HFFc6 (cell line): Measurements from ENCODE around the gene MFSD1. TPM values are rescaled to one million over a fixed set of nuclear protein-coding genes. Genes with fewer than 3 reads are reported as not detected.
A peak's percentile ranks its signal among the peaks of the same experiment; 100 is the strongest.
"Not testable (repeated sequence)": the region's sequence is repeated elsewhere in the genome, so short reads cannot be mapped to it uniquely, and the experiment has no call there.

ENCODE experiments used
- DNase-seq: peaks from one replicate; pipeline ENCODE4 v3.0.0-alpha.2; 2018
- H3K27ac Mint-ChIP-seq: 2 replicates; pipeline ENCODE4 v1.8.0; 2020; ENCODE audit warnings: mild to moderate bottlenecking, mixed read lengths
- H3K27me3 Mint-ChIP-seq: 2 replicates; pipeline ENCODE4 v1.8.0; 2021; ENCODE audit warnings: mild to moderate bottlenecking, moderate library complexity, mixed read lengths; ENCODE audit not compliant: insufficient read depth
- H3K36me3 Mint-ChIP-seq: 2 replicates; pipeline ENCODE4 v1.8.0; 2021; ENCODE audit warnings: low read depth, mixed read lengths
- H3K4me1 Mint-ChIP-seq: 2 replicates; pipeline ENCODE4 v1.8.0; 2020; ENCODE audit warnings: low read depth, mixed read lengths
- H3K4me3 Mint-ChIP-seq: 2 replicates; pipeline ENCODE4 v1.8.0; 2020; ENCODE audit warnings: mild to moderate bottlenecking, moderate library complexity, mixed read lengths
- H3K9me3 Mint-ChIP-seq: 2 replicates; pipeline ENCODE4 v1.8.0; 2020; ENCODE audit warnings: mild to moderate bottlenecking, mixed read lengths
- total RNA-seq, 6 experiments: library from RNA; stranded (reverse); fragmentation: NEBNext Ultra II Directional; extraction: Animal tissue kit (Norgen Biotek cat#: 25700); gene quantifications; 2 replicates in 1 of 6; 3 replicates in 5 of 6; pipeline ENCODE4 v1.2.3, GENCODE V29; 2021
- TF ChIP-seq, protein P1 (sequence below): fragments of 200-600 bp; sonication (generic); IDR thresholded peaks from 2 replicates; pipeline ENCODE4 v1.5.0; 2021; ENCODE audit warnings: antibody characterized with exemption, mild to moderate bottlenecking

MFSD1 gene
- total RNA-seq, 6 experiments from 2014 or later, result 61.6 to 75.4 (median 68.8) TPM

DNA sequence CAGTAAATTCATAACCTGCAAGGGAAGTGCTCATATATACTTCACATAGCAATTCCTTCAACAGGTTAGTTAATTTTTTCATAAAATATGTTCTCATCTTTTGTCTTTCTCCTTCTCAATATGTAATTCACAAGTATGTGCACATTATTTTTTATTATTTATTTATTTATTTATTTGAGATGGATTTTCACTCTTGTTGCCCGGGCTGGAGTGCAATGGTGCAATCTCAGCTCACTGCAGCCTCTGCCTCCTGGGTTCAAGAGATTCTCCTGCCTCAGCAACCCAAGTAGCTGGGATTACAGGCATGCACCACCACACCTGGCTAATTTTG is 10.3 kb upstream of the MFSD1 start:
- Mint-ChIP-seq H3K9me3 (peaks cover 11% of the 10 kb centered on the region; the same call in 1 of the 2 replicates), H3K27ac (peak overlapping the region; percentile 53; the same call in 1 of the 2 replicates), H3K4me3 (peak overlapping the region; percentile 86), H3K4me1 (peaks cover 50% of the 10 kb centered on the region)
- TF ChIP-seq, protein P1, sequence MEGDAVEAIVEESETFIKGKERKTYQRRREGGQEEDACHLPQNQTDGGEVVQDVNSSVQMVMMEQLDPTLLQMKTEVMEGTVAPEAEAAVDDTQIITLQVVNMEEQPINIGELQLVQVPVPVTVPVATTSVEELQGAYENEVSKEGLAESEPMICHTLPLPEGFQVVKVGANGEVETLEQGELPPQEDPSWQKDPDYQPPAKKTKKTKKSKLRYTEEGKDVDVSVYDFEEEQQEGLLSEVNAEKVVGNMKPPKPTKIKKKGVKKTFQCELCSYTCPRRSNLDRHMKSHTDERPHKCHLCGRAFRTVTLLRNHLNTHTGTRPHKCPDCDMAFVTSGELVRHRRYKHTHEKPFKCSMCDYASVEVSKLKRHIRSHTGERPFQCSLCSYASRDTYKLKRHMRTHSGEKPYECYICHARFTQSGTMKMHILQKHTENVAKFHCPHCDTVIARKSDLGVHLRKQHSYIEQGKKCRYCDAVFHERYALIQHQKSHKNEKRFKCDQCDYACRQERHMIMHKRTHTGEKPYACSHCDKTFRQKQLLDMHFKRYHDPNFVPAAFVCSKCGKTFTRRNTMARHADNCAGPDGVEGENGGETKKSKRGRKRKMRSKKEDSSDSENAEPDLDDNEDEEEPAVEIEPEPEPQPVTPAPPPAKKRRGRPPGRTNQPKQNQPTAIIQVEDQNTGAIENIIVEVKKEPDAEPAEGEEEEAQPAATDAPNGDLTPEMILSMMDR, result peak; percentile 55
- DNase-seq, H3K27me3 Mint-ChIP-seq, H3K36me3 Mint-ChIP-seq: not testable (repeated sequence)

DNA sequence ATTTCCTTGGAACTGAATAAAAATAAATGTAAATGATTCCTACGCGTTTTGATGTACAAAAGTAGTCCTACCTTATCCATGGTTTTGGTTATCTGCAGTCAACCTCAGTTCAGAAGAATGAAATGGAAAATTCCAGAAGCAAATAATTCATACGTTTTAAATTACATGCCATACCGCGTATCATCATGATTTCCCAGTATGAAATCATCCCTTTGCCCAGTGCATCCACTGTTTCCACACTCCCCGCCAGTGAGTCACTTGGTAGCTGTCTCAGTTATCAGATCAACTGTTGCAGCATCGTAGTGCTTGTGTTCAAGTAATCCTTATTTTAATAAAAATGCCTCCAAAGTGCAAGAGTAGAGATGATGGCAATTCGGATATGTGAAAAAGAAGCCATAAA is 9.1 kb upstream of the MFSD1 start:
- peaks cover 50% of the 10 kb centered on the region for H3K4me1 Mint-ChIP-seq
- H3K27ac Mint-ChIP-seq, result peak overlapping the region; percentile 77
- H3K36me3 Mint-ChIP-seq, result no peaks in the 10 kb centered on the region
- DNase-seq, result peak; percentile 87
- H3K27me3 Mint-ChIP-seq, result no peaks in the 10 kb centered on the region
- H3K4me3 Mint-ChIP-seq, result peak overlapping the region; percentile 61
- peaks cover 11% of the 10 kb centered on the region; the same call in 1 of the 2 replicates for H3K9me3 Mint-ChIP-seq
- TF ChIP-seq, protein P1, result no peak

GRCh38 chr3:158794206-158794605 is 7.6 kb upstream of the MFSD1 start:
- TF ChIP-seq, protein P1, result no peak
- Mint-ChIP-seq H3K36me3 (no peaks in the 10 kb centered on the region), H3K27me3 (no peaks in the 10 kb centered on the region), H3K4me3 (no peak overlapping the region), H3K4me1 (peaks cover 38% of the 10 kb centered on the region), H3K9me3 (peaks cover 11% of the 10 kb centered on the region; the same call in 1 of the 2 replicates), H3K27ac (no peak overlapping the region)
- DNase-seq, result no peak

GRCh38 chr3:158794936-158795518 is 6.8 kb upstream of the MFSD1 start:
- Mint-ChIP-seq H3K27ac (no peak overlapping the region), H3K27me3 (no peaks in the 10 kb centered on the region), H3K36me3 (no peaks in the 10 kb centered on the region), H3K4me3 (no peak overlapping the region), H3K9me3 (peaks cover 11% of the 10 kb centered on the region; the same call in 1 of the 2 replicates), H3K4me1 (peaks cover 32% of the 10 kb centered on the region)
- TF ChIP-seq, protein P1, result peak; percentile 84
- peak; percentile 54 for DNase-seq

DNA sequence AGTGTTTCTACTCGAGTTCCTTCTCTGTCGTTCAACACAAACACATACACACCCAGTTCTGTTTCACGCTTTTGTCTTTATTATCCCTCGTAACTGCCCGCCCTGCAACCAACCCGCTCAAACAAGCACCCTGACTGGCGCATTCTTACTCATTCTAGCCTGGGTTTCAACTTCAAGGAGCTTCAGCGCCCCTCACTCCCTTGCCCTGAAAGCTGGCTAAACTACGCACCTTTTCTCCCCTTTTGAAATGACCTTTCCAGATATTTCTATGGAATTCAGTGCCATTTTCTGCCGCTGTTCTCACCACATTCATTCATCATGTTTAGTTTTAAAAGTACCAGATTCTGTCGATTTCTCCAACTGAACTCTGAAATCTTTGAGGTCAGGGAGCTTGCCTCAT is 653 bp upstream of the MFSD1 start:
- Mint-ChIP-seq H3K27me3 (peaks cover 1% of the 10 kb centered on the region), H3K27ac (peak overlapping the region; percentile 93), H3K4me1 (peaks cover 50% of the 10 kb centered on the region), H3K4me3 (peak overlapping the region; percentile 92), H3K36me3 (peaks cover 10% of the 10 kb centered on the region), H3K9me3 (no peaks in the 10 kb centered on the region)
- TF ChIP-seq, protein P1, result no peak
- peak; percentile 6 for DNase-seq
